Activated T-cell treated with anti-CD3 and anti-CD28 coated beads for 48 hours (primary cell): ENCODE data around the gene FAM20A.

ENCODE experiments used
- DNase-seq: peaks from one replicate; pipeline ENCODE4 v3.0.0-alpha.2; 2020; ENCODE audit warnings: low read depth

Gene FAM20A

DNA sequence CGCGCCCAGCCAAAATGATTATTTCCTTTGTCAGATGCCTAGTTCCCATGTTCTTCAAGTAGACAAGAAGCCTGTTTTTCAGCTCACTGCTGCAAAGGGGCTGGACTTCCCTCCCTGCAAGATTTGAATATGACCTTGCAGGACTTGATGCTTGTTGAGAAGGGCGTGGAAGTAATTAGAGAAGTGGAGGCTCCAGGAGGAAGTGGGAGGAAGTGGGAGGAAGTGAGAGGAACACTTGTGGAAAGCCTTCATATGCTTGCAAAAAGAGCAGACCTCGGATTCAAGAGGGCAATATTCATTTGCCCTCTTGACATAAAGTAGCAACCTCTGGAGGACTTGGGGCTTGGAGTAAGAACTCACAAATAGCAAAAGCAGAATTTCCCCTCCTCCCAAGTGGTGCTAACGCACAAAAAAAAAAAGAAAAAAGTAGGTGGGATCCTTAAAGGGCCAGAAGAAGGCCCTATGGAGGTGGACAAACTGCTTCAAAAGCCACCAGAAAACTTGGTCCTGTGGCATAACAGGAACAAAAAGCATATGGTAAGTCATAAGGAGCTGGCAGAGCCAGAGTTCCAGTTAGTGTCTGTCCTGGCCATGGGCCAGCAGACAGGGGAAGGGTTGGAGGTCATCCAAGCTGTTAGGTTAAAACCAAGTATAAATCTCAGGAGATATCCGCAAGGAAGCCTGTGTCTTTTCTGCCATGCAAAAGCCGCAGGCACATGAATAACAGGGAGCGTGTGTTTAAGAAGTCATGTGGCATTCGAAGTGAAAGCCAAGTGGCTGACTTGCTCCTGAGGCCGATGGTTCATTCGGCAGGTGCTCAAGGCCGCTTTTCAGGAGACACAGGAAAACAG is 109.6 kb downstream of the FAM20A start:
- DNase-seq = no peak

DNA sequence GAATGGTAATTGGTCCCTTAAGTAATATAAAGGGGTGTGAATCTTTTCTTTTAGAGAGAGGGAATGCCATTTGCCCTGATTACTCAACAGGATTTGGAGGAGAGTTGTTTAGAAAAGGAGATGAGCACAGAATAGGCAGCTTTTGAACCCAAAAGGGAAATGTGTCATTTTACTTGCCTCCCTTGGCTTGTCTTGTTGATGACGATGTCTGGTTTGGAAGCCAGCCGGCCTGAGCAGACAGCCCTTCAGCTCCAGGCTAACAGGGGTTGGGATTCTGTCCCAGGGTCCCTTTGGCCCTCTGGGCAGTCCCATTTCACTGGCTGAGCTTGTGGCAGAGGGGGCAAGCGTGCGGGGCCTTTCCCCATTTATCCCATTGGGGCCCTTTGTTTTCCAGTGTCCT is 111.2 kb downstream of the FAM20A start:
- no peak for DNase-seq
